Measurements from ENCODE around the gene PFDN6.

The PFDN6 gene

GRCh38 chr6:33317419-33317668 lies 27.9 kb downstream of the PFDN6 start:
- no peak for DNase-seq (ENCODE audit: low spot score)

GRCh38 chr6:33317669-33318425 lies 28.4 kb downstream of the PFDN6 start, which contains the start of gene ZBTB22:
ZBTB22 (minus strand) TSS chr6:33317744; CDS start chr6:33316916, 828 bp downstream.
- DNase-seq (ENCODE audit: low spot score), result peak; percentile 100

- peak; percentile 28 for DNase-seq (ENCODE audit: low spot score)
Measured at GRCh38 chr6:33318426-33319073, 29.1 kb downstream of the PFDN6 start.

GRCh38 chr6:33319939-33320314 lies 30.5 kb downstream of the PFDN6 start:
- DNase-seq (ENCODE audit: low spot score), result no peak

GRCh38 chr6:33320315-33321181 lies 31.1 kb downstream of the PFDN6 start:
- DNase-seq (ENCODE audit: low spot score), result no peak

GRCh38 chr6:33321227-33321626 lies 31.8 kb downstream of the PFDN6 start:
- DNase-seq (ENCODE audit: low spot score), result no peak

- no peak for DNase-seq (ENCODE audit: low spot score)
Measured at GRCh38 chr6:33323623-33323948, 34.2 kb downstream of the PFDN6 start.

GRCh38 chr6:33324125-33324524 lies 34.7 kb downstream of the PFDN6 start:
- DNase-seq (ENCODE audit: low spot score), result no peak

- DNase-seq (ENCODE audit: low spot score), result no peak
Measured at GRCh38 chr6:33329058-33329457, 39.7 kb downstream of the PFDN6 start.

- no peak for DNase-seq (ENCODE audit: low spot score)
Measured at GRCh38 chr6:33330736-33331135, 41.3 kb downstream of the PFDN6 start.

GRCh38 chr6:33333666-33334065 lies 44.3 kb downstream of the PFDN6 start:
- DNase-seq (ENCODE audit: low spot score), result no peak

- DNase-seq (ENCODE audit: low spot score), result no peak
Measured at GRCh38 chr6:33335916-33336315, 46.5 kb downstream of the PFDN6 start.

GRCh38 chr6:33336495-33336894 lies 47.1 kb downstream of the PFDN6 start:
- no peak for DNase-seq (ENCODE audit: low spot score)

- DNase-seq (ENCODE audit: low spot score), result no peak
Measured at GRCh38 chr6:33339193-33339592, 49.8 kb downstream of the PFDN6 start.
